ENCODE measurements around the gene STX2.

Gene STX2

GRCh38 chr12:130846369-130846768 is 7.3 kb upstream of the STX2 start:
- CTCF ChIA-PET: interaction anchor here (0.8 to 1.7 kb wide), 5 partner anchors 14 to 28 kb away, joined by 3 to 5 read pairs (median 3); no protein-coding TSS in a partner anchor
- DNase-seq (ENCODE audit: extremely low spot score): no peak
- TF ChIP-seq CTCF (IDR thresholded peaks at IDR 0.05; ENCODE audit: control extremely low read depth, extremely low read depth, low read depth, missing control alignments): no peak
- POLR2A ChIA-PET: no interaction called here

GRCh38 chr12:130839770-130840404 is 837 bp upstream of the STX2 start:
- POLR2A ChIA-PET: no interaction called here
- no peak for DNase-seq (ENCODE audit: extremely low spot score)
- no peak for TF ChIP-seq CTCF (IDR thresholded peaks at IDR 0.05; ENCODE audit: control extremely low read depth, extremely low read depth, low read depth, missing control alignments)
- CTCF ChIA-PET: interaction anchor here (1.1 to 1.8 kb wide), 2 partner anchors 9 to 31 kb away, joined by 3 to 4 read pairs; no protein-coding TSS in a partner anchor

- ChIA-PET POLR2A (no interaction called here), CTCF (interaction anchor here (1.0 to 4.8 kb wide), 4 partner anchors 12 to 76 kb away, joined by 3 to 36 read pairs (median 4); no protein-coding TSS in a partner anchor)
- peak; percentile 39 for DNase-seq (ENCODE audit: extremely low spot score)
- no peak for TF ChIP-seq CTCF (IDR thresholded peaks at IDR 0.05; ENCODE audit: control extremely low read depth, extremely low read depth, low read depth, missing control alignments)
Observed at GRCh38 chr12:130838284-130838950, 633 bp downstream of the STX2 start.

- CTCF ChIA-PET: interaction anchor here (2.2 to 4.8 kb wide), 4 partner anchors 9 to 88 kb away, joined by 5 to 36 read pairs (median 11); no protein-coding TSS in a partner anchor
- POLR2A ChIA-PET: no interaction called here
- TF ChIP-seq CTCF (IDR thresholded peaks at IDR 0.05; ENCODE audit: control extremely low read depth, extremely low read depth, low read depth, missing control alignments): no peak
- no peak for DNase-seq (ENCODE audit: extremely low spot score)
Observed at GRCh38 chr12:130835436-130835835, 3.6 kb downstream of the STX2 start.

GRCh38 chr12:130835011-130835410 is 4.0 kb downstream of the STX2 start:
- POLR2A ChIA-PET: no interaction called here
- DNase-seq (ENCODE audit: extremely low spot score): no peak
- CTCF ChIA-PET: interaction anchor here (2.2 to 4.8 kb wide), 4 partner anchors 9 to 87 kb away, joined by 5 to 36 read pairs (median 11); no protein-coding TSS in a partner anchor
- no peak for TF ChIP-seq CTCF (IDR thresholded peaks at IDR 0.05; ENCODE audit: control extremely low read depth, extremely low read depth, low read depth, missing control alignments)

- POLR2A ChIA-PET: no interaction called here
- CTCF ChIA-PET: interaction anchor here (0.8 to 2.9 kb wide), 5 partner anchors 9 to 85 kb away, joined by 3 to 16 read pairs (median 3); no protein-coding TSS in a partner anchor
- no peak for DNase-seq (ENCODE audit: extremely low spot score)
- no peak for TF ChIP-seq CTCF (IDR thresholded peaks at IDR 0.05; ENCODE audit: control extremely low read depth, extremely low read depth, low read depth, missing control alignments)
Observed at GRCh38 chr12:130832561-130833209, 6.4 kb downstream of the STX2 start.

All from GM10248 (cell line).